Cerebellar nuclear complex (tissue), 1 donor: ENCODE results near the gene DRAXIN.
A peak's percentile ranks its signal among the peaks of the same experiment; 100 is the strongest.

Source experiments
- DNase-seq, 2 experiments: peaks; one replicate each; lab custom pipeline; 2025; lab: John Stamatoyannopoulos, UW

The DRAXIN gene

DNA sequence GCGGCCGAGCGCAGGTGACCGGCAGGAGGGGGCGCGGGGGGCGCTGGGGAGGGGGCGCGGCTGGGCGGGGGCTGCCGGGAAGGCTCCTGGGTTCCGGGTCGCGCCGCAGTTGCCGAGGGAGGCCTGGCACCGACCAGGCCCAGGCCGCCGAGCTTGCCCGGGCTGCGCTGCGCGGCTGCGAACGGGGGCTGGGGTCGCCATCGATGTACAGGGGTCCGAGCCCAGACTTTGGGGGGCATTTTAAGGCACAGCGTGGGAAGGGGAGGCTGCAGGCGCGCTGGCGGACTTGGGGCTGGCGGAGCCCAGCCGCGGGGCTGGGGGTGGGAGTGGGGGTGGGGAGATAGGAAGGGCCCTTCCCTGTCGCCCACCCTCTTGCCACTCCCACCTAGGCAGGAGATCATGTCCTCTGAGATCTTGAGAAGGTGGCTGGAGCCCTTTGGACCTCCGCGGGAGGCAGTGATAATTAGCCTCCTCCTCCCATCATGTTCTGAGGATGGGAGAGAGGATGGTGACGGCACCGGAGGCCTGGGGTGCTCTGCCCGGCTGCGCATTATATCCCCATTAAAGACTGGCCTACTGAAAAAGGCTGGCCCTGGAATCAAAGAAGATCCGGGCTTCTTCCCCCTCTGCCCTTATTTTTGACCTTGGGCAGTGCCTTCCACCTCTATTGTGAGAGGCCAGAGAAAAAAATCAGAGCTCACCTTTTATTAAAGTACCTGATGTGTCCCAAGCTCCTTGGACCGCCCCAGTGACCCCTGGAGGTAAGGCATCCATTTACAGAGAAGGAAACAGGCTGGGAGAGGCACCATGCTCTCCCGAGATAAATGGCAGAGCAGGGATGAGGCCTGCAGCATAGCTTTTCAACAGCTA lies 36.3 kb upstream of the DRAXIN start:
- DNase-seq: no peak

DNA sequence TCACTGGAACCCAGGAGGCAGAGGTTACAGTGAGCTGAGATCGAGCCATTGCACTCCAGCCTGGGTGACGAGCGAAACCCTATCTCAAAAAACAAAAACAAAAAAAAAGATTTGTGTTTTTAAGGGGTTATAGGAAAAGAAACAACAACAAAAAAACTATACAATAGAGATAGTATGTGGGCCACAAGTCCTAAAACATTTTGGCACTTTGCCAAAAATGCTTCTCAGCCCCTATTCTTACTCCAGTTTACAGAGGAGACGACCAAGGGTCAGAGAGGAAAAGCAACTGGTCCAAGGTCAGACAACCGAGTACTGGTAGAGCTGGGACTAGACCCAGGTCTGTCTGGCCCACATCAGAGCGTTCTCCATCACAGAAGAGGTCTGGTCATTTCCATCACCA lies 33.9 kb upstream of the DRAXIN start:
- DNase-seq: no peak

- DNase-seq: no peak
Measured at GRCh38 chr1:11658542-11658941, 33.0 kb upstream of the DRAXIN start.

DNA sequence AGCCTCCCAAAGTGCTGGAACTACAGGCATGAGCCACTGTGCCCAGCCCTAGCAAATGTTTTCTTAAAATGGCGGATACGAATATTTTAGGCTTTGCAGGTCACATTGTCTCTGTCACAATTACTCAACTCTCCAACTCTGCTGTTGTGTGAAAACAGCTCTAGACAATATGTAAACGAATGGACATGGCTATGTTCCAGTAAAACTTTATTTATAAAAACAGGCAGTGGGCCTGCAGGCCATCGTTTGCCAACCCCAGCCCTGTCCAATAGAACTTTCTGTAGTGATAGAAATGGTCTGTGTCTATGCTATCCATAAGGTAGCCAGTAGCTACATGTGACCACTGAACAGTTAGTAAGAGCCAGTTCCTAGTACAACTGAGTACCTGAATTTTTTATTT lies 31.8 kb upstream of the DRAXIN start:
- DNase-seq: no peak

- no peak for DNase-seq
Measured at GRCh38 chr1:11661103-11661502, 30.4 kb upstream of the DRAXIN start.

GRCh38 chr1:11664336-11665065 lies 27.0 kb upstream of the DRAXIN start:
- no peak for DNase-seq

GRCh38 chr1:11668516-11668915 lies 23.0 kb upstream of the DRAXIN start:
- DNase-seq: no peak

DNA sequence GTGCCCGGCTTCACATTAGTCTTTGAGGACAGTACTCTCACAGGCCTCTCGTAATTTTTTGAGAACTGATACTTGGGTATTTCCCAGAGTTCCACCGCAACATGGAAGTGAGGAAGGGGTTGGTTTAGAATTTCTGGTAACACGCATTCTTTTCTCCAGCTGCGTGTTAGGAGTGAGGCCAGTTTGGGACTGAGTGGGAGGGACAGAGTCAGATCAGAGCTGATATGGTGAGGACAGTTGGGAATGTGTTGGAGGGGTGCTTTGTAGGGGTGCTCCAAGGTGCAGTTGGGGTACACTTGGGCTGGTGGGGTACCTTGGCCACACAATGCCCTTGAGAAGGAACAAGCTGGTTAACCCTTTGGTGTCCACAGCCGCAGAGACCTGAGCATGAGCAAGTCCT lies 20.8 kb upstream of the DRAXIN start:
- no peak for DNase-seq

- DNase-seq: no peak
Measured at GRCh38 chr1:11671205-11671543, 20.3 kb upstream of the DRAXIN start.

- DNase-seq: no peak
Measured at GRCh38 chr1:11671544-11672286, 19.8 kb upstream of the DRAXIN start.

GRCh38 chr1:11673089-11673769 lies 18.3 kb upstream of the DRAXIN start:
- no peak for DNase-seq

GRCh38 chr1:11674488-11674887 lies 17.0 kb upstream of the DRAXIN start:
- DNase-seq: no peak

DNA sequence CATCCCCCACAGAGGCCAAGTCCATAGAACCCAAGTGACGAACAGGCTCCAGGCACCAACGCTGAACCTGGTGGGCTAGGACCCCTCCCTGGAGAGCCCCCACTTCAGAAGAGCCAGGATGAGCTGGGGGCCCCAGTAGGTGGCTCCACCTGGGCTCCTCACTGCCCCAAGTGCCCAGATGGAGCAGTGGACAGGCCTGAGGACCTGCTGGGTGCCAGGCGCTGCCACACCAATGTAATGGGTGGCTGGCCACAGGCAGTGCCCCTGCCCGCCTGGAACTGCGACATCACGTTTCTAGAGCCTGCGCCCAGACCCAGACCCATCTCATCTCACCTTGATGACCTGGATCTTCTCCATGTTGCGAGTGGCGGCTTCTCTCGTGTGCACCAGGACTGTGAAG lies 16.2 kb upstream of the DRAXIN start:
- DNase-seq: no peak

- no peak for DNase-seq
Measured at GRCh38 chr1:11676386-11677103, 15.0 kb upstream of the DRAXIN start.

DNA sequence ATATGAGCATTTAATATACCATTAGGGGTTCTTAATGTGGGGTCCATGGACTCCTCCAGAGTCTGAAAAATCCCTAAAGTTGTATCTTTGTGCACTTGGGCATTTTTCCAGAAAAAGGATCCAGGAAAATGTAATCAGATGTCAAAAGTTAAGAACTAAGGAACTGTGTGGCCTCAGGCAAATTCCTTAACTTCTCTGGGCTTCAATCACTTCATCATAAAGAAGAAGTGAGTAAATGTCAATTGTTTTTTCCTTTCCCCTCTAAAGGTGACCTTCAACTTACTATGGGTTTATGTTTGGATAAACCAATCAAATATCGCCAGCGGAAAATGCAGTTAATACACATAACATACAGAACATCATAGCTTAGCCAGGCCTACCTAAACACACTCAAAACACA lies 13.1 kb upstream of the DRAXIN start:
- DNase-seq: no peak

DNA sequence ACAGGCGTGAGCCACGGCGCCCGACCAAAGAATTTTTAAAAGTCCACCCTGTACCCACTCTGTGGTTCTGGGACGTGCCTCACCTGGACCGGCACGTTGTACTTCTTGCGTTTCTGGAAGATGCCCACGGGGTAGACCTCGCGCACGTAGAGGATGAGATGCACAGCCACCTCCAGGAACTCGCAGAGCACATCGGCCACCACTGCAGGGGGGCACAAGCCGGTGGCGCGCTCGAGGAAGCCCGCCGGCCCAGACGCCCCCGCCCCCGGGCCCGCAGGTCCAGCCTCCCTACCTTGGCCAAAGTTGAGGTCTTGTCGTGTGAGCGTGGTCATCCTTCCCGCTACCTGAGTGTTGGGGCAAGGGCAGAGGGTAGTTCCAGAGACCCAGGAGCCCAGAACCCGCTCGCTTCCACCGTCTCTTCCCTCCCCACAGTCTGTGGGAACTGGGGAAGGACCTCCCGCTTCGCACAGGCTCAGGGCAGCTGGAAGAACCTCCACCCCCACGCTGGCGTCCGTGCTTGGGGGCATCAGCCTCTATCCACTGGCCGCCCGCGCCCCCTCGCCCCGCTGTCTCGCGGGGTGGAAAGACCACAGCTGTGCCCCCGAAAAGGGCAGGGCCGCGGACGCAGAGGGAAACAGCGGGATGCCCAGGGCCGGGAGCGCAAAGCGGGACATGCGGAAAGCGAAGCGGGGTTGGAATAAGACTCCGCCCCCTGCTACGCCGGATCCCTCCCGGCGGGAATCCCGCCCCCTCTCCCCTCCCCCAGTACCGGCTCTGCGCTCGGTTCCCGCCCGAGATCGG lies 11.0 kb upstream of the DRAXIN start:
- no peak for DNase-seq

DNA sequence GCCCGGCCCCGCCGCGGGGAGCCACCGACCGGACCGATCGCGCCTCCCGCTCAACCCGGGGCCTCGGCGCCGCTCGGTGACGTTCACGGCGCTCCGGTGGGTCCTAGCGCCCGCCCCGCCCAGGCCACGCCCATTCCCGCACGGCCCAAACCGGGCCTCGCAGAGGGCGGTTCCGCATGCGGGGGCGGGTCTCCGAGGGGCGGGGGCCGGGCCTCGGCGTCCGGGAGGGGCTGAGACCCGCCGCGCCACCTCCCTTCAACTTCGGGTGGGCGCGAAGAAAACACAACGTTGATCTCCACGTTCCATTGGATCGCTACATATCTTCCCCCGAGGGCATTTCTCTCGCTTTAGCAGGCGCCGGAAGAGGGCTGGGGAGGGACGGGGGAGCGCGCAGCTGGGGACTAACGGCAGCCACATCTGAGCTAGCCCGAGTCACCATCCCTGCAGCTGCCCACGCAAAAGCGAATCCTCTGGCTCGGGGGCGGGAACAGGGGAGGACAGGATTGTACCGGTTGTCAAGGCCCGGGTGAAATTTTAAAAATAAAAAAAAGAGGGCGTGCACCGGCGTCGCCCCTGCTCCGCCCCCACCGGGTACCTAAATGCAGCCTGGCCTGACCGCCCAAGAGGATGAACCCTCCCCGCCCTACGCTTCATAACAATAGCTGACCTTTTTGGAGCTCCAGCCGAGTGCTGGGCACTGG lies 10.3 kb upstream of the DRAXIN start, which contains the start of gene MAD2L2:
Gene MAD2L2, minus strand, starts transcription at position 78 of the 701 bp plus-strand sequence. CDS start 547 bp downstream, outside the sequence.
- peak in 1 of 2 experiments; percentile 43 for DNase-seq

- no peak for DNase-seq
Measured at GRCh38 chr1:11682287-11682771, 9.2 kb upstream of the DRAXIN start.

- no peak for DNase-seq
Measured at GRCh38 chr1:11682799-11683198, 8.7 kb upstream of the DRAXIN start.

DNA sequence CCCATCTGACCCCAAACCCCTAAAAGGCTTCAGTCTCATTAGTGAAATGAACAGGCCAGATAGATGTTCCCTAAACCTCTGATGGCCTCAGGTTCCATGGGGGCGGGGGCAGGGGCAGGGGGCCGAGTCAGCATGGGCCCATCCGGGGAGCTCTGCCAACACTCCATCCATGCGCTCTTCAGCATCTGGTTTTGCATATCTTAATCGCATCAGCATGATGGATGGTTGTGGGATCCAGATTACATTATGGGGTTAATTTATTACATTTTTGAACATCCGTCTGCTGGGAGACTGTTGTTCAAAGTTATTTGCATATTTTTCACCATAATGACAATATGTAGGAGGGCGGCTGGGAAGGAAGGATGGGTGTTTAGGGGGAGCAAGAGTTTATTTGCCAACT lies 7.4 kb upstream of the DRAXIN start:
- DNase-seq: no peak
